GM10266 (cell line): ENCODE results near the gene C2orf49.

Experiments used
- DNase-seq: peaks from one replicate; pipeline ENCODE4 v3.0.0; 2012; ENCODE audit errors: extremely low spot score
- CTCF ChIP-seq: IDR thresholded peaks from 2 replicates; pipeline ENCODE4 v1.5.1; 2012; ENCODE audit warnings: mild to moderate bottlenecking, low read depth; ENCODE audit not compliant: control insufficient read depth, insufficient read depth; ENCODE audit errors: missing control alignments

The C2orf49 gene

GRCh38 chr2:105337122-105338019 lies at the start of gene C2orf49:
Gene C2orf49 (plus strand): TSS chr2:105337540. CDS start chr2:105337588, 48 bp downstream.
- peak; percentile 83 for DNase-seq

GRCh38 chr2:105287692-105288091 lies 49.6 kb upstream of the C2orf49 start:
- TF ChIP-seq CTCF: peak; percentile 38
- peak; percentile 40 for DNase-seq

More at GRCh38 chr2:105337122-105338019, at the start of gene C2orf49:
- TF ChIP-seq CTCF: no peak

- no peak for TF ChIP-seq CTCF
- no peak for DNase-seq
Observed at GRCh38 chr2:105288133-105288532, 49.2 kb upstream of the C2orf49 start.

- no peak for TF ChIP-seq CTCF
- DNase-seq: no peak
Observed at GRCh38 chr2:105290981-105291660, 46.2 kb upstream of the C2orf49 start.

- TF ChIP-seq CTCF: no peak
- no peak for DNase-seq
Observed at GRCh38 chr2:105291981-105292380, 45.4 kb upstream of the C2orf49 start.

GRCh38 chr2:105294046-105294445 lies 43.3 kb upstream of the C2orf49 start:
- DNase-seq: no peak
- no peak for TF ChIP-seq CTCF
